BJ (cell line): ENCODE results near the gene LPA. TPM values are rescaled to one million over a fixed set of nuclear protein-coding genes. Genes with fewer than 3 reads are reported as not detected.

ENCODE experiments used
- CTCF ChIA-PET: fragments of 350-600 bp; formaldehyde crosslinking; extraction: SDS; loops from one replicate; lab custom pipeline; 2021; ENCODE audit warnings: antibody characterized with exemption, inconsistent platforms; lab: Yijun Ruan, JAX
- POLR2A ChIA-PET: fragments of 300-600 bp; sonication (Branson Sonifier 250); formaldehyde crosslinking; extraction: SDS; loops from one replicate; lab custom pipeline; 2021; ENCODE audit warnings: antibody characterized with exemption; lab: Charles Lee
- DNase-seq: peaks from one replicate; pipeline ENCODE4 v3.0.0-alpha.2; 2011; ENCODE audit warnings: low read depth
- H3K27me3 ChIP-seq: 2 replicates; pipeline ENCODE4 v1.6.0; 2011; ENCODE audit warnings: low read length; ENCODE audit not compliant: control insufficient read depth, insufficient read depth
- H3K36me3 ChIP-seq: 2 replicates; pipeline ENCODE4 v1.5.1; 2011; ENCODE audit warnings: low read length; ENCODE audit not compliant: control insufficient read depth, insufficient read depth
- H3K4me3 ChIP-seq: 2 replicates; pipeline ENCODE4 v1.5.1; 2011; ENCODE audit warnings: low read depth, mild to moderate bottlenecking, control low read depth, low read length
- polyA plus RNA-seq: library from polyadenylated mRNA; depleted of rRNA; stranded (reverse); fragments of >200 nt; gene quantifications from 2 replicates; pipeline ENCODE4 v1.2.3, GENCODE V29; 2011; rRNA removed
- TF ChIP-seq, protein P1 (sequence below): IDR thresholded peaks from 2 replicates; pipeline ENCODE4 v1.5.1; 2011; ENCODE audit warnings: low read depth, mild to moderate bottlenecking, control low read depth, inconsistent platforms, low read length, moderate library complexity; ENCODE audit not compliant: insufficient read depth

Gene LPA
- polyA plus RNA-seq, 1 experiment, result not detected

DNA sequence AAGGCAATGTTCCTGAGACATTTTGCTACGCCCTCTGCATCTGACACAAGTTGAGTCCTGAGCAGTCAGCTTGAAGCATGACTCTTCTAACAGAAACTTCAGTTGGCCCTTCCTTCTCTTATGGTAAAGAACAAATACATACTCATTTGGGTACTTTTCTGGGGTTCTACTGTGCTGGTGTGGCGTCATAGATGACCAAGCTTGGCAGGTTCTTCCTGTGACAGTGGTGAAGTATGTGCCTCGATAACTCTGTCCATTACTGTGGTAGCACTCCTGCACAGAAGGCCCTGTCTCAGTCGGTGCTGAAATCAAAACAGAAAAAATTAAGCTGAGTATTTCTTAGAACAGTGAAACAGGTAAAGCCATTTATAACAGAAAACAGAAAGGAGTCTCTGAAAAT lies 163.4 kb downstream of the LPA start:
- ChIA-PET POLR2A (no interaction called here), CTCF (interaction anchor here (1.8 kb wide), 1 partner anchor 33 kb away, joined by 4 read pairs; no protein-coding TSS in a partner anchor)
- H3K27me3 ChIP-seq, result no peaks in the 10 kb centered on the region
- no peak overlapping the region for H3K4me3 ChIP-seq
- TF ChIP-seq, protein P1, sequence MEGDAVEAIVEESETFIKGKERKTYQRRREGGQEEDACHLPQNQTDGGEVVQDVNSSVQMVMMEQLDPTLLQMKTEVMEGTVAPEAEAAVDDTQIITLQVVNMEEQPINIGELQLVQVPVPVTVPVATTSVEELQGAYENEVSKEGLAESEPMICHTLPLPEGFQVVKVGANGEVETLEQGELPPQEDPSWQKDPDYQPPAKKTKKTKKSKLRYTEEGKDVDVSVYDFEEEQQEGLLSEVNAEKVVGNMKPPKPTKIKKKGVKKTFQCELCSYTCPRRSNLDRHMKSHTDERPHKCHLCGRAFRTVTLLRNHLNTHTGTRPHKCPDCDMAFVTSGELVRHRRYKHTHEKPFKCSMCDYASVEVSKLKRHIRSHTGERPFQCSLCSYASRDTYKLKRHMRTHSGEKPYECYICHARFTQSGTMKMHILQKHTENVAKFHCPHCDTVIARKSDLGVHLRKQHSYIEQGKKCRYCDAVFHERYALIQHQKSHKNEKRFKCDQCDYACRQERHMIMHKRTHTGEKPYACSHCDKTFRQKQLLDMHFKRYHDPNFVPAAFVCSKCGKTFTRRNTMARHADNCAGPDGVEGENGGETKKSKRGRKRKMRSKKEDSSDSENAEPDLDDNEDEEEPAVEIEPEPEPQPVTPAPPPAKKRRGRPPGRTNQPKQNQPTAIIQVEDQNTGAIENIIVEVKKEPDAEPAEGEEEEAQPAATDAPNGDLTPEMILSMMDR, result no peak
- no peaks in the 10 kb centered on the region for H3K36me3 ChIP-seq
- no peak for DNase-seq

DNA sequence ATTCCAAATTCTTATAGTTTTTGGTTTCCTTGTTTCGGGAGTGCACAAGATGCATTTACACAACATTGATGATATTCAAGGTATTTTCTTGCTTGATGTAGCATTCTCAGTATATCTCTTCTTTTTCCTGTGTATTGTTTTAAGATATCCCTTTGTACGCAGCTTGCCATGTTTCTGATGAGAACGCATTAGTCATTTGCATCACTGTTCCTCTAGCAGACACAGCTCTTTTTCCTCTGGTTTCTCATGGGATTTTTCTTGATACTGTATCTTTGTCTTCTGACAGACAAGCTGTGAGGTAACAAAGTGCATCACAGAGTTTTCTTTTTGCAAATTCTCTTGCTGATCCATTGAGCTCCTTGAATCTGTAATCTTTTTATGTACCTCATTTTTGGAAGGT lies 169.5 kb downstream of the LPA start:
- H3K36me3 ChIP-seq, result no peaks in the 10 kb centered on the region
- ChIA-PET POLR2A (no interaction called here), CTCF (interaction anchor here (0.9 kb wide), 1 partner anchor 10 kb away, joined by 3 read pairs; no protein-coding TSS in a partner anchor)
- no peak for DNase-seq
- no peak overlapping the region for H3K4me3 ChIP-seq
- no peaks in the 10 kb centered on the region for H3K27me3 ChIP-seq
- TF ChIP-seq, protein P1, result no peak

- TF ChIP-seq, protein P1, result no peak
- DNase-seq, result no peak
- ChIA-PET CTCF (no interaction called here), POLR2A (no interaction called here)
- Histone ChIP-seq H3K27me3 (no peaks in the 10 kb centered on the region), H3K4me3 (no peak overlapping the region), H3K36me3 (no peaks in the 10 kb centered on the region)
Observed at GRCh38 chr6:160489091-160489490, 175.0 kb downstream of the LPA start.

DNA sequence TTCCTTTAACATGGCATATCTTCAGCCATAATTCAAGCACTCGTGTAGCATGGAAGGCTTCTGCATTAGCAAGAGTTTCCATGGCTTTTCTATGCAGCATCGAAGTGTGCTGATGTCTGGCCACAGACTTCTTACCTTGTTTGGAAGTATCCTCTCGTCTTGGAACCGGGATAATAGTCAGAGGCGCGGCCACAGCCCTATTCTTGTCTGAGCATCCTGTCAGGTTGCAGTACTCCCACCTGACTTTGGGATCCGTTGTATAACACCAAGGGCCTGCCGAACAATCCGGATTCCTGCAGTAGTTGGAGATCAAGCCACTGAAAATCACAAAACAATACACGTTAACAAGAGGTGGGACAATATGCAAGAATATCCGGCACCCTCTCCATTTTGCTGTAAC lies 177.0 kb downstream of the LPA start:
- TF ChIP-seq, protein P1, result no peak
- ChIA-PET POLR2A (no interaction called here), CTCF (no interaction called here)
- Histone ChIP-seq H3K4me3 (no peak overlapping the region), H3K27me3 (no peaks in the 10 kb centered on the region), H3K36me3 (no peaks in the 10 kb centered on the region)
- DNase-seq, result no peak

Other genes starting within 250 kb of the LPA start
- not detected in 2 replicates for gene PLG, start 38.0 kb upstream of the LPA start, polyA plus RNA-seq